ENCODE results near the gene ASXL1. TPM values are rescaled to one million over a fixed set of nuclear protein-coding genes. Genes with fewer than 3 reads are reported as not detected.

Gene ASXL1
- total RNA-seq, 4 donors from 2014 or later: 43.2 to 143 (median 71.8) TPM

- Histone ChIP-seq H3K36me3 (peaks cover 2% of the 10 kb centered on the region), H3K4me1 (peaks cover 16% of the 10 kb centered on the region), H3K9me3 (no peaks in the 10 kb centered on the region), H3K27ac (no peak overlapping the region), H3K4me3 (no peak overlapping the region), H3K27me3 (no peaks in the 10 kb centered on the region)
- TF ChIP-seq CTCF (IDR thresholded peaks at IDR 0.05) (no peak), POLR2AphosphoS5 (IDR thresholded peaks at IDR 0.05) (no peak)
- 66% methylated on average over 7 of the region's 12 CpGs for WGBS
- DNase-seq (ENCODE audit: low spot score in 2 of 2): no peak
Observed at GRCh38 chr20:32458837-32459220, 100.7 kb downstream of the ASXL1 start.

- no peak overlapping the region for H3K4me3 ChIP-seq
- DNase-seq (ENCODE audit: low spot score in 2 of 2): no peak
- no peaks in the 10 kb centered on the region for H3K9me3 ChIP-seq
- H3K27ac ChIP-seq: no peak overlapping the region
- 88% methylated on average over 14 of the region's 15 CpGs for WGBS
- TF ChIP-seq CTCF (IDR thresholded peaks at IDR 0.05) (no peak), POLR2AphosphoS5 (IDR thresholded peaks at IDR 0.05) (no peak), EP300 (IDR thresholded peaks at IDR 0.05) (no peak), POLR2A (IDR thresholded peaks at IDR 0.05) (no peak)
- peaks cover 23% of the 10 kb centered on the region for H3K4me1 ChIP-seq
- no peaks in the 10 kb centered on the region for H3K36me3 ChIP-seq
- no peaks in the 10 kb centered on the region for H3K27me3 ChIP-seq
Observed at GRCh38 chr20:32460231-32460630, 102.1 kb downstream of the ASXL1 start.

- 89% methylated on average over 12 of the region's 24 CpGs for WGBS
- H3K4me1 ChIP-seq: peaks cover 23% of the 10 kb centered on the region
Observed at GRCh38 chr20:32460683-32461320, 102.7 kb downstream of the ASXL1 start.

GRCh38 chr20:32461836-32462600 is 103.9 kb downstream of the ASXL1 start:
- no peak for TF ChIP-seq EP300 (IDR thresholded peaks at IDR 0.05)
- no peak for TF ChIP-seq POLR2AphosphoS5 (IDR thresholded peaks at IDR 0.05)
- no peak for TF ChIP-seq POLR2A (IDR thresholded peaks at IDR 0.05)
- no peak for TF ChIP-seq CTCF (IDR thresholded peaks at IDR 0.05)
- H3K4me1 ChIP-seq: peaks cover 25% of the 10 kb centered on the region
- no peak overlapping the region for H3K27ac ChIP-seq
- WGBS: 92% methylated on average over 7 of the region's 17 CpGs
- H3K9me3 ChIP-seq: no peaks in the 10 kb centered on the region
- no peaks in the 10 kb centered on the region for H3K36me3 ChIP-seq
- H3K4me3 ChIP-seq: no peak overlapping the region
- no peak for DNase-seq (ENCODE audit: low spot score in 2 of 2)
- no peaks in the 10 kb centered on the region for H3K27me3 ChIP-seq

More at GRCh38 chr20:32460683-32461320, 102.7 kb downstream of the ASXL1 start:
- DNase-seq (ENCODE audit: low spot score in 2 of 2): no peak
- no peaks in the 10 kb centered on the region for H3K9me3 ChIP-seq
- H3K27me3 ChIP-seq: no peaks in the 10 kb centered on the region
- no peak overlapping the region for H3K27ac ChIP-seq
- no peaks in the 10 kb centered on the region for H3K36me3 ChIP-seq
- TF ChIP-seq POLR2AphosphoS5 (IDR thresholded peaks at IDR 0.05) (no peak), EP300 (IDR thresholded peaks at IDR 0.05) (no peak), POLR2A (IDR thresholded peaks at IDR 0.05) (no peak), CTCF (IDR thresholded peaks at IDR 0.05) (no peak)
- no peak overlapping the region for H3K4me3 ChIP-seq

- no peaks in the 10 kb centered on the region for H3K36me3 ChIP-seq
- peaks cover 21% of the 10 kb centered on the region for H3K4me1 ChIP-seq
- TF ChIP-seq POLR2A (IDR thresholded peaks at IDR 0.05): no peak
- no peak for TF ChIP-seq POLR2AphosphoS5 (IDR thresholded peaks at IDR 0.05)
- no peak for TF ChIP-seq CTCF (IDR thresholded peaks at IDR 0.05)
- no peak for TF ChIP-seq EP300 (IDR thresholded peaks at IDR 0.05)
- H3K27me3 ChIP-seq: no peaks in the 10 kb centered on the region
- H3K27ac ChIP-seq: no peak overlapping the region
- no peaks in the 10 kb centered on the region for H3K9me3 ChIP-seq
- H3K4me3 ChIP-seq: no peak overlapping the region
- DNase-seq (ENCODE audit: low spot score in 2 of 2): no peak
- WGBS: 85% methylated on average over 9 of the region's 15 CpGs
Observed at GRCh38 chr20:32462900-32463641, 104.9 kb downstream of the ASXL1 start.
